Measurements from ENCODE around the gene CGB1.

DNA sequence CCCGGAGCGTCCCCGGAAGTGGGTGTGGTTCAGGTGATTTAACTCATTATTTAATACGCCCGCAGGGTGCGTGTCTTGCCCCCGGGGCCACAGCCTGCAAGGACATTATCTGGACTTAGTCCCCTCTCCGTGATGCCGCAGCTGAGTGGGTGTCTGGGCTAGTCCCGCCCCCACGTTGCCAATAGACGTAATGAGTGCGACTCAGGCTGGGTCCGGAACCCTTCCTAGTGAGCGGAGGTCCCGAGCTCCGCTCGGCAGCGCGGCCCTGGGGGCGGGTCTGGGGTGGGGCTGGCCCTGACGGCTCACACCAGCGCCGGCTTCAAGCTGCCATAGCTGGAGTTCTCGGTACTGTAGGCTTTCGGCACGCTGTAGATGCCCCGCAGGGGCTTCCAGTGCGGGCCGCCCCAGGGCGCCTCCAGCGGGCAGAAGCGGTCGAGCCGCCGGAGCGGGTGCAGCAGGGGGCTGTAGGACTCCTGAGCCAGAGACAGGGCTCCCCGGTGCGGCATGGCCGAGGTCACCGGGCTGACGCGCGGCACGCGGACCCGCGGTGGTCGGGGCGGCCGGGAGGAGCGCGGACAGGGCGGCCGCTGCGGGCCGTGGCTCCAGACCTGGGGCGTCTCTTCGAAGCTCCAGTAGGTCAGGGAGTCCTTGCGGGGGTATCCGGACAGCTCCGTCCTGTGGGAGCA is 18.9 kb downstream of the CGB1 start:
- TF ChIP-seq, protein P1, sequence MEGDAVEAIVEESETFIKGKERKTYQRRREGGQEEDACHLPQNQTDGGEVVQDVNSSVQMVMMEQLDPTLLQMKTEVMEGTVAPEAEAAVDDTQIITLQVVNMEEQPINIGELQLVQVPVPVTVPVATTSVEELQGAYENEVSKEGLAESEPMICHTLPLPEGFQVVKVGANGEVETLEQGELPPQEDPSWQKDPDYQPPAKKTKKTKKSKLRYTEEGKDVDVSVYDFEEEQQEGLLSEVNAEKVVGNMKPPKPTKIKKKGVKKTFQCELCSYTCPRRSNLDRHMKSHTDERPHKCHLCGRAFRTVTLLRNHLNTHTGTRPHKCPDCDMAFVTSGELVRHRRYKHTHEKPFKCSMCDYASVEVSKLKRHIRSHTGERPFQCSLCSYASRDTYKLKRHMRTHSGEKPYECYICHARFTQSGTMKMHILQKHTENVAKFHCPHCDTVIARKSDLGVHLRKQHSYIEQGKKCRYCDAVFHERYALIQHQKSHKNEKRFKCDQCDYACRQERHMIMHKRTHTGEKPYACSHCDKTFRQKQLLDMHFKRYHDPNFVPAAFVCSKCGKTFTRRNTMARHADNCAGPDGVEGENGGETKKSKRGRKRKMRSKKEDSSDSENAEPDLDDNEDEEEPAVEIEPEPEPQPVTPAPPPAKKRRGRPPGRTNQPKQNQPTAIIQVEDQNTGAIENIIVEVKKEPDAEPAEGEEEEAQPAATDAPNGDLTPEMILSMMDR (IDR thresholded peaks at IDR 0.05) = peak; percentile 25 to 48 (median 29)
- TF ChIP-seq POLR2A (IDR thresholded peaks at IDR 0.05) = no peak
